ENCODE data around the gene HMGN4. TPM values are rescaled to one million over a fixed set of nuclear protein-coding genes. Genes with fewer than 3 reads are reported as not detected.

Gene HMGN4
- total and polyA plus RNA-seq, 2 donors, result 62.1 to 110 TPM

- Histone ChIP-seq H3K27ac (ENCODE audit: low read depth in 1 of 2, low read length in 1 of 2) (no peak overlapping the region), H3K4me1 (ENCODE audit: control insufficient read depth in 2 of 2, insufficient read depth in 2 of 2, low read length in 2 of 2) (peaks cover under 1 to 4% of the 10 kb centered on the region in 2 donors), H3K27me3 (ENCODE audit: control insufficient read depth in 2 of 2, insufficient read depth in 1 of 2, low read length in 1 of 2) (peaks cover 0 to 2% of the 10 kb centered on the region in 2 donors), H3K36me3 (ENCODE audit: control insufficient read depth in 2 of 2, insufficient read depth in 2 of 2, low read length in 1 of 2) (no peaks in the 10 kb centered on the region), H3K9me3 (ENCODE audit: control insufficient read depth in 2 of 2, insufficient read depth in 1 of 2, low read length in 1 of 2) (peaks cover 0 to 3% of the 10 kb centered on the region in 2 donors), H3K4me3 (ENCODE audit: low read length in 2 of 2) (no peak overlapping the region)
- DNase-seq (ENCODE audit: low read depth in 6 of 9, low spot score in 9 of 9), result no peak
- 93% methylated on average over 6 of the region's 6 CpGs for WGBS
These were observed 25.3 kb downstream of the HMGN4 start for GRCh38 chr6:26563488-26563887.

- H3K9me3 ChIP-seq (ENCODE audit: control insufficient read depth in 2 of 2, insufficient read depth in 1 of 2, low read length in 1 of 2), result peaks cover 0 to 3% of the 10 kb centered on the region in 2 donors
- H3K4me3 ChIP-seq (ENCODE audit: low read length in 2 of 2), result peak overlapping the region; percentile 56 to 65
- 4% methylated on average over 34 of the region's 34 CpGs for WGBS
- H3K36me3 ChIP-seq (ENCODE audit: control insufficient read depth in 2 of 2, insufficient read depth in 2 of 2, low read length in 1 of 2), result no peaks in the 10 kb centered on the region
- peak; percentile 86 to 99 (median 96) for DNase-seq (ENCODE audit: low read depth in 6 of 9, low spot score in 9 of 9)
- H3K4me1 ChIP-seq (ENCODE audit: control insufficient read depth in 2 of 2, insufficient read depth in 2 of 2, low read length in 2 of 2), result peaks cover 5 to 13% of the 10 kb centered on the region in 2 donors
- peak overlapping the region; percentile 20 to 55 for H3K27ac ChIP-seq (ENCODE audit: low read depth in 1 of 2, low read length in 1 of 2)
- peaks cover 0 to 49% of the 10 kb centered on the region in 2 donors for H3K27me3 ChIP-seq (ENCODE audit: control insufficient read depth in 2 of 2, insufficient read depth in 1 of 2, low read length in 1 of 2)
These were observed 30.7 kb downstream of the HMGN4 start for GRCh38 chr6:26568601-26569432.

- Histone ChIP-seq H3K4me1 (ENCODE audit: control insufficient read depth in 2 of 2, insufficient read depth in 2 of 2, low read length in 2 of 2) (peaks cover 5 to 13% of the 10 kb centered on the region in 2 donors), H3K4me3 (ENCODE audit: low read length in 2 of 2) (peak overlapping the region; percentile 56 to 65), H3K27me3 (ENCODE audit: control insufficient read depth in 2 of 2, insufficient read depth in 1 of 2, low read length in 1 of 2) (peaks cover 0 to 51% of the 10 kb centered on the region in 2 donors), H3K36me3 (ENCODE audit: control insufficient read depth in 2 of 2, insufficient read depth in 2 of 2, low read length in 1 of 2) (no peaks in the 10 kb centered on the region), H3K9me3 (ENCODE audit: control insufficient read depth in 2 of 2, insufficient read depth in 1 of 2, low read length in 1 of 2) (peaks cover 0 to 3% of the 10 kb centered on the region in 2 donors), H3K27ac (ENCODE audit: low read depth in 1 of 2, low read length in 1 of 2) (no peak overlapping the region)
- DNase-seq (ENCODE audit: low read depth in 6 of 9, low spot score in 9 of 9), result no peak
- WGBS, result 10% methylated on average over 2 of the region's 2 CpGs
These were observed 31.2 kb downstream of the HMGN4 start for GRCh38 chr6:26569433-26569764.

GRCh38 chr6:26570027-26570809 is 32.1 kb downstream of the HMGN4 start:
- H3K36me3 ChIP-seq (ENCODE audit: control insufficient read depth in 2 of 2, insufficient read depth in 2 of 2, low read length in 1 of 2), result no peaks in the 10 kb centered on the region
- H3K27me3 ChIP-seq (ENCODE audit: control insufficient read depth in 2 of 2, insufficient read depth in 1 of 2, low read length in 1 of 2), result peaks cover 0 to 58% of the 10 kb centered on the region in 2 donors
- H3K4me3 ChIP-seq (ENCODE audit: low read length in 2 of 2), result no peak overlapping the region
- no peak overlapping the region for H3K27ac ChIP-seq (ENCODE audit: low read depth in 1 of 2, low read length in 1 of 2)
- H3K4me1 ChIP-seq (ENCODE audit: control insufficient read depth in 2 of 2, insufficient read depth in 2 of 2, low read length in 2 of 2), result peaks cover 5 to 13% of the 10 kb centered on the region in 2 donors
- whole genome bisulfite sequencing, result 91% methylated on average over 21 of the region's 21 CpGs
- DNase-seq (ENCODE audit: low read depth in 6 of 9, low spot score in 9 of 9), result no peak
- peaks cover 0 to 3% of the 10 kb centered on the region in 2 donors for H3K9me3 ChIP-seq (ENCODE audit: control insufficient read depth in 2 of 2, insufficient read depth in 1 of 2, low read length in 1 of 2)

- peak in 2 of 9 donors; percentile 41 to 70 for DNase-seq (ENCODE audit: low read depth in 6 of 9, low spot score in 9 of 9)
- no peaks in the 10 kb centered on the region for H3K36me3 ChIP-seq (ENCODE audit: control insufficient read depth in 2 of 2, insufficient read depth in 2 of 2, low read length in 1 of 2)
- H3K9me3 ChIP-seq (ENCODE audit: control insufficient read depth in 2 of 2, insufficient read depth in 1 of 2, low read length in 1 of 2), result no peaks in the 10 kb centered on the region
- no peak overlapping the region for H3K27ac ChIP-seq (ENCODE audit: low read depth in 1 of 2, low read length in 1 of 2)
- H3K27me3 ChIP-seq (ENCODE audit: control insufficient read depth in 2 of 2, insufficient read depth in 1 of 2, low read length in 1 of 2), result peaks cover 13 to 73% of the 10 kb centered on the region in 2 donors
- peak overlapping the region; percentile 26 to 41 for H3K4me3 ChIP-seq (ENCODE audit: low read length in 2 of 2)
- 9% methylated on average over 24 of the region's 24 CpGs for WGBS
- peaks cover 5 to 13% of the 10 kb centered on the region in 2 donors for H3K4me1 ChIP-seq (ENCODE audit: control insufficient read depth in 2 of 2, insufficient read depth in 2 of 2, low read length in 2 of 2)
These were observed 33.6 kb downstream of the HMGN4 start for GRCh38 chr6:26571592-26572296.

GRCh38 chr6:26575494-26575939 is 37.4 kb downstream of the HMGN4 start:
- 82% methylated on average over 10 of the region's 10 CpGs for WGBS
- peaks cover 23 to 76% of the 10 kb centered on the region in 2 donors for H3K27me3 ChIP-seq (ENCODE audit: control insufficient read depth in 2 of 2, insufficient read depth in 1 of 2, low read length in 1 of 2)
- peaks cover 0 to 2% of the 10 kb centered on the region in 2 donors for H3K9me3 ChIP-seq (ENCODE audit: control insufficient read depth in 2 of 2, insufficient read depth in 1 of 2, low read length in 1 of 2)
- H3K36me3 ChIP-seq (ENCODE audit: control insufficient read depth in 2 of 2, insufficient read depth in 2 of 2, low read length in 1 of 2), result no peaks in the 10 kb centered on the region
- no peak overlapping the region for H3K4me3 ChIP-seq (ENCODE audit: low read length in 2 of 2)
- no peak overlapping the region for H3K27ac ChIP-seq (ENCODE audit: low read depth in 1 of 2, low read length in 1 of 2)
- H3K4me1 ChIP-seq (ENCODE audit: control insufficient read depth in 2 of 2, insufficient read depth in 2 of 2, low read length in 2 of 2), result peaks cover 5 to 12% of the 10 kb centered on the region in 2 donors
- no peak for DNase-seq (ENCODE audit: low read depth in 6 of 9, low spot score in 9 of 9)

- no peaks in the 10 kb centered on the region for H3K36me3 ChIP-seq (ENCODE audit: control insufficient read depth in 2 of 2, insufficient read depth in 2 of 2, low read length in 1 of 2)
- WGBS, result 61% methylated on average over 7 of the region's 7 CpGs
- peaks cover 23 to 73% of the 10 kb centered on the region in 2 donors for H3K27me3 ChIP-seq (ENCODE audit: control insufficient read depth in 2 of 2, insufficient read depth in 1 of 2, low read length in 1 of 2)
- no peak overlapping the region for H3K27ac ChIP-seq (ENCODE audit: low read depth in 1 of 2, low read length in 1 of 2)
- H3K9me3 ChIP-seq (ENCODE audit: control insufficient read depth in 2 of 2, insufficient read depth in 1 of 2, low read length in 1 of 2), result peaks cover 0 to 2% of the 10 kb centered on the region in 2 donors
- no peak overlapping the region for H3K4me3 ChIP-seq (ENCODE audit: low read length in 2 of 2)
- H3K4me1 ChIP-seq (ENCODE audit: control insufficient read depth in 2 of 2, insufficient read depth in 2 of 2, low read length in 2 of 2), result peaks cover 5 to 12% of the 10 kb centered on the region in 2 donors
- peak in 1 of 9 donors; percentile 12 for DNase-seq (ENCODE audit: low read depth in 6 of 9, low spot score in 9 of 9)
These were observed 38.3 kb downstream of the HMGN4 start for GRCh38 chr6:26576407-26576843.

GRCh38 chr6:26576929-26577719 is 39.0 kb downstream of the HMGN4 start:
- H3K27ac ChIP-seq (ENCODE audit: low read depth in 1 of 2, low read length in 1 of 2), result no peak overlapping the region
- H3K4me3 ChIP-seq (ENCODE audit: low read length in 2 of 2), result peak overlapping the region in 1 of 2 donors; percentile 26
- peaks cover 3 to 9% of the 10 kb centered on the region in 2 donors for H3K4me1 ChIP-seq (ENCODE audit: control insufficient read depth in 2 of 2, insufficient read depth in 2 of 2, low read length in 2 of 2)
- peaks cover 23 to 69% of the 10 kb centered on the region in 2 donors for H3K27me3 ChIP-seq (ENCODE audit: control insufficient read depth in 2 of 2, insufficient read depth in 1 of 2, low read length in 1 of 2)
- H3K9me3 ChIP-seq (ENCODE audit: control insufficient read depth in 2 of 2, insufficient read depth in 1 of 2, low read length in 1 of 2), result peaks cover 0 to 2% of the 10 kb centered on the region in 2 donors
- 3% methylated on average over 31 of the region's 31 CpGs for WGBS
- no peaks in the 10 kb centered on the region for H3K36me3 ChIP-seq (ENCODE audit: control insufficient read depth in 2 of 2, insufficient read depth in 2 of 2, low read length in 1 of 2)
- DNase-seq (ENCODE audit: low read depth in 6 of 9, low spot score in 9 of 9), result peak in 1 of 9 donors; percentile 52

Measured in thymus (tissue), 11 donors.